SHP77 (cell line): ENCODE data around the gene IGSF9.

Experiments used
- DNase-seq, 2 experiments: peaks; one replicate each; lab custom pipeline; 2025; lab: John Stamatoyannopoulos, UW

IGSF9 gene

GRCh38 chr1:159945483-159946241, at the start of gene IGSF9:
TSS of gene IGSF9 (minus strand) at chr1:159945613. CDS start at chr1:159943454, 2,159 bp downstream.
- no peak for DNase-seq

GRCh38 chr1:159994896-159995295, 49.5 kb upstream of the IGSF9 start:
- DNase-seq: no peak

- DNase-seq: no peak
These were observed 48.5 kb upstream of the IGSF9 start for GRCh38 chr1:159993911-159994310.

GRCh38 chr1:159992161-159992560, 46.7 kb upstream of the IGSF9 start:
- no peak for DNase-seq

GRCh38 chr1:159991513-159991912, 46.1 kb upstream of the IGSF9 start:
- DNase-seq: no peak

- no peak for DNase-seq
These were observed 44.6 kb upstream of the IGSF9 start for GRCh38 chr1:159990005-159990404.

GRCh38 chr1:159989581-159989980, 44.2 kb upstream of the IGSF9 start:
- DNase-seq: no peak

- no peak for DNase-seq
These were observed 42.6 kb upstream of the IGSF9 start for GRCh38 chr1:159988006-159988405.

GRCh38 chr1:159987186-159987585, 41.8 kb upstream of the IGSF9 start:
- DNase-seq: no peak

GRCh38 chr1:159986531-159986930, 41.1 kb upstream of the IGSF9 start:
- no peak for DNase-seq

- no peak for DNase-seq
These were observed 40.7 kb upstream of the IGSF9 start for GRCh38 chr1:159986093-159986492.

GRCh38 chr1:159985473-159985872, 40.1 kb upstream of the IGSF9 start:
- DNase-seq: no peak

GRCh38 chr1:159983681-159984080, 38.3 kb upstream of the IGSF9 start:
- no peak for DNase-seq

GRCh38 chr1:159982280-159982679, 36.9 kb upstream of the IGSF9 start:
- no peak for DNase-seq

GRCh38 chr1:159981351-159982055, 36.1 kb upstream of the IGSF9 start:
- DNase-seq: no peak

- DNase-seq: no peak
These were observed 35.4 kb upstream of the IGSF9 start for GRCh38 chr1:159980786-159981185.

- no peak for DNase-seq
These were observed 34.7 kb upstream of the IGSF9 start for GRCh38 chr1:159980076-159980475.

- DNase-seq: no peak
These were observed 33.8 kb upstream of the IGSF9 start for GRCh38 chr1:159979257-159979656.

- DNase-seq: no peak
These were observed 32.6 kb upstream of the IGSF9 start for GRCh38 chr1:159978107-159978398.

GRCh38 chr1:159977364-159978106, 32.1 kb upstream of the IGSF9 start:
- DNase-seq: no peak

GRCh38 chr1:159974350-159974965, 29.0 kb upstream of the IGSF9 start:
- DNase-seq: no peak

GRCh38 chr1:159973350-159973940, 28.0 kb upstream of the IGSF9 start:
- no peak for DNase-seq
